Fibroblast of lung (primary cell): Measurements from ENCODE around the gene KCNT1. TPM values are rescaled to one million over a fixed set of nuclear protein-coding genes. Genes with fewer than 3 reads are reported as not detected.

Source experiments
- DNase-seq, 2 donors: peaks; one replicate each; pipeline versions ENCODE4 v3.0.0 to v3.0.0-alpha.2; 2010; ENCODE audit warnings: low read depth in 2 of 2
- H2AFZ ChIP-seq: 2 replicates; pipeline ENCODE4 v1.5.1; 2012; ENCODE audit warnings: low read length, control low read depth, inconsistent platforms
- H3K27ac ChIP-seq: 2 replicates; pipeline ENCODE4 v1.5.1; 2011; ENCODE audit warnings: low read length, control low read depth; ENCODE audit not compliant: insufficient read depth
- H3K27me3 ChIP-seq: 2 replicates; pipeline ENCODE4 v1.5.1; 2011; ENCODE audit warnings: mild to moderate bottlenecking, low read length; ENCODE audit not compliant: control insufficient read depth, insufficient read depth
- H3K36me3 ChIP-seq: 2 replicates; pipeline ENCODE4 v1.5.1; 2011; ENCODE audit warnings: low read length; ENCODE audit not compliant: control insufficient read depth, insufficient read depth
- H3K4me1 ChIP-seq: 2 replicates; pipeline ENCODE4 v1.5.1; 2011; ENCODE audit warnings: low read length; ENCODE audit not compliant: control insufficient read depth, insufficient read depth; ENCODE audit errors: extremely low read depth
- H3K4me2 ChIP-seq: 2 replicates; pipeline ENCODE4 v1.5.1; 2011; ENCODE audit warnings: low read length, control low read depth; ENCODE audit not compliant: insufficient read depth; ENCODE audit errors: extremely low read depth
- H3K4me3 ChIP-seq, 4 experiments: fragments of 200-600 bp in 1 of 4; sonication (generic) in 1 of 4; replicated peaks in 1 of 4; 2 replicates each; pipeline ENCODE4 v1.5.1; 2011 to 2016; ENCODE audit warnings: low read length in 4 of 4, low read depth in 3 of 4, mild to moderate bottlenecking in 3 of 4, control low read depth in 2 of 4, inconsistent platforms in 1 of 4, mixed read lengths in 1 of 4; ENCODE audit not compliant: insufficient read depth in 1 of 4; ENCODE audit errors: control extremely low read depth in 1 of 4
- H3K79me2 ChIP-seq: 2 replicates; pipeline ENCODE4 v1.5.1; 2012; ENCODE audit warnings: mild to moderate bottlenecking, low read length, inconsistent platforms; ENCODE audit not compliant: control insufficient read depth, insufficient read depth
- H3K9ac ChIP-seq: 2 replicates; pipeline ENCODE4 v1.5.1; 2011; ENCODE audit warnings: mild to moderate bottlenecking, low read length, control low read depth; ENCODE audit not compliant: insufficient read depth
- H3K9me3 ChIP-seq: 2 replicates; pipeline ENCODE4 v1.5.1; 2012; ENCODE audit warnings: low read depth, low read length; ENCODE audit not compliant: control insufficient read depth, insufficient read depth
- H4K20me1 ChIP-seq: 2 replicates; pipeline ENCODE4 v1.5.1; 2011; ENCODE audit warnings: low read length; ENCODE audit not compliant: control insufficient read depth, insufficient read depth; ENCODE audit errors: extremely low read depth
- CTCF ChIP-seq, 2 donors: IDR thresholded peaks in 1 of 2; conservative IDR thresholded peaks in 1 of 2; 1 replicate in 1 of 2; 2 replicates in 1 of 2; pipeline ENCODE4 v1.5.1; 2011 to 2012; ENCODE audit warnings: low read length in 2 of 2, control low read depth in 1 of 2, inconsistent platforms in 1 of 2, low read depth in 1 of 2, mild to moderate bottlenecking in 1 of 2
- EZH2 ChIP-seq: IDR thresholded peaks from 2 replicates; pipeline ENCODE4 v1.5.1; 2012; ENCODE audit warnings: low read length, control low read depth, mild to moderate bottlenecking; ENCODE audit errors: missing control alignments
- polyA plus RNA-seq, 2 donors: library from polyadenylated mRNA; depleted of rRNA in 1 of 2; stranded (reverse) in 1 of 2; unstranded in 1 of 2; fragments of >200 nt; gene quantifications; 2 replicates each; pipeline ENCODE4 v1.2.1, GENCODE V29; 2011 to 2012; ENCODE audit warnings: missing spikeins in 1 of 2
- total RNA-seq: library from RNA; depleted of rRNA; stranded (reverse); fragments of >200 nt; gene quantifications from 2 replicates; pipeline ENCODE4 v1.2.1, GENCODE V29; 2014

Gene KCNT1
- total and polyA plus RNA-seq, 2 donors (not counting 1 experiment from before 2014, with no cell fraction given): not detected

- TF ChIP-seq CTCF (conservative IDR thresholded peaks at IDR 0.05 in 1 of 2, IDR thresholded peaks at IDR 0.05 in 1 of 2; ENCODE audit: low read depth in 1 of 2, low read length in 2 of 2) (no peak), EZH2 (no peak)
- H3K27ac ChIP-seq: no peak overlapping the region
- no peak overlapping the region for H3K4me2 ChIP-seq
- no peaks in the 10 kb centered on the region for H4K20me1 ChIP-seq
- H3K9me3 ChIP-seq: no peaks in the 10 kb centered on the region
- no peak overlapping the region for H2AFZ ChIP-seq
- no peaks in the 10 kb centered on the region for H3K4me1 ChIP-seq
- no peak overlapping the region for H3K9ac ChIP-seq
- H3K27me3 ChIP-seq: no peaks in the 10 kb centered on the region
- H3K36me3 ChIP-seq: no peaks in the 10 kb centered on the region
- H3K79me2 ChIP-seq: no peaks in the 10 kb centered on the region
- DNase-seq: no peak
- no peak overlapping the region for H3K4me3 ChIP-seq
Measured at GRCh38 chr9:135698767-135699166, 3.2 kb upstream of the KCNT1 start.

- Histone ChIP-seq H4K20me1 (no peaks in the 10 kb centered on the region), H3K4me3 (no peak within 1 kb of the TSS), H3K27ac (no peak within 1 kb of the TSS), H3K27me3 (no peaks in the 10 kb centered on the region), H3K4me2 (no peak within 1 kb of the TSS), H3K36me3 (no peaks in the 10 kb centered on the region), H3K9ac (no peak within 1 kb of the TSS), H3K9me3 (no peaks in the 10 kb centered on the region), H3K79me2 (no peaks in the 10 kb centered on the region), H3K4me1 (no peaks in the 10 kb centered on the region), H2AFZ (no peak within 1 kb of the TSS)
- no peak for TF ChIP-seq EZH2
- no peak for TF ChIP-seq CTCF (conservative IDR thresholded peaks at IDR 0.05 in 1 of 2, IDR thresholded peaks at IDR 0.05 in 1 of 2; ENCODE audit: low read depth in 1 of 2, low read length in 2 of 2)
- no peak for DNase-seq
Measured at GRCh38 chr9:135699440-135699839, 2.5 kb upstream of the KCNT1 start, which contains the start of gene SOHLH1. Gene SOHLH1 (minus strand): TSS chr9:135699481. CDS start chr9:135699467, 14 bp downstream.

DNA sequence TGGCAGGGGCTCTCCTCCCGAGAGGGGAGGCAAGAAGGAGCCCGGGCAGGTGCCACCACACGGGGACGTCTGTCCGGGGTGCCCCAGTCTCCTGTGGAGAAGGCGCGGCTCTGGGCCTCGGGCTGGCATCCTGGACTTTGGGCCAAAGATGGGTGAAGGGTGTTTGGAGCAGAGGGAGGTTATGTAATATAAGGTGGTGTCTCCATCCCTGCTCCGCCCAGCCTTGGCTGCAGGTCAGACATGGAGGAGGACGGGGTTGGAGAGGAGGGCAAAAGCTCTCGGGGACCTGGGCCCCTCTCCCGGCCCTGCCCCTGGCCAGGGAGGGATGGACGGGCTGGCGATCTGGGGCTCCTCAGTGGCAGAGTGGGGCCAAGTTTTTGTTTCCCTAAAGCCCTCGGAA lies 1.5 kb upstream of the KCNT1 start:
- no peaks in the 10 kb centered on the region for H3K79me2 ChIP-seq
- H4K20me1 ChIP-seq: no peaks in the 10 kb centered on the region
- no peaks in the 10 kb centered on the region for H3K36me3 ChIP-seq
- H3K9ac ChIP-seq: no peak overlapping the region
- H3K9me3 ChIP-seq: no peaks in the 10 kb centered on the region
- H3K4me3 ChIP-seq: no peak overlapping the region
- H3K4me1 ChIP-seq: no peaks in the 10 kb centered on the region
- no peak overlapping the region for H3K4me2 ChIP-seq
- TF ChIP-seq EZH2 (no peak), CTCF (conservative IDR thresholded peaks at IDR 0.05 in 1 of 2, IDR thresholded peaks at IDR 0.05 in 1 of 2; ENCODE audit: low read depth in 1 of 2, low read length in 2 of 2) (no peak)
- no peak for DNase-seq
- H2AFZ ChIP-seq: no peak overlapping the region
- H3K27ac ChIP-seq: no peak overlapping the region
- no peaks in the 10 kb centered on the region for H3K27me3 ChIP-seq
